Measurements from ENCODE around the gene TUBA4A. TPM values are rescaled to one million over a fixed set of nuclear protein-coding genes. Genes with fewer than 3 reads are reported as not detected.

The TUBA4A gene
- 188 and 197 TPM in 2 replicates for total RNA-seq (2014; rRNA removed; shearing (Covaris generic))

DNA sequence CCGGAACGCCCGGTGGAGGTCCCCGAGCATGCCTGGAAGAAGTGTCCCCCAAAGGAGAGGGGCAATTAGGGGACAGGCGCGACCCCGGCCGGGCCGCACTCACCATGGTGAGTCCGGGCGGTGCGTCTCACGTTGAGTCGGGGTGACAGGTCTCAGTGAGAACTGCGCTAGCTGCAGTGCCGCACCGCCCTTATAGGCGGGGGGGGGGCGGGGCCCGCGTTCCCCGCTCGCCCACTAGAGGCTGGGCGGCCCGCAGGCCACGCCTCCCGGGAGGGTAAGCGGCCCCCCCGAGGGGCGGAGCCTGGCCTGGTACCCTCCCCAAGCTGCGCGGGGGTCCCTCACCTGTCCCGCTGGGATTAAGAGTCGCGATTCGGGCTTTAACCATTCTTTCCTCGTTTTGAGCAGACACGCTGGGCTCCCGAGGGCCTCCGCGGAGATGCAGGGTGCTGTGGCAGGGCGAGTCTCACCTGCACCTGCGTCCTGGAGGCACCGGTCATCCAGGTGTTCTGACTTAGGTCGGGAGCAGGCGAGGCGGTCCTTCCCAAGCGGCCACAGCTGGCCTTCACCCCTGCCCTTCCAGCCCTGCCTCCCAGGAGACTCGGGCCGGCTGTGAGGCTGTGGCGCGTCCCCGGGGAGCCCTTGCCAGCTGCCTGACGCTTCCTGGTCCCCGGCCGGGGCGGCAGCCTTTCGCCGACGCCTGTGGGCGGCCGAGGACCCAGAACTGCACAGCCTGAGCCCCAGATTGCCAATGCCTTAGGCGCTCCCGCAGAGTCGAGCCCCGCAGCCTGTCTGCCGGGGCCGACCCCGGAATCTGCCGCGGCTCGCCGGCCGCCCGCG lies at the start of gene TUBA4A:
Gene TUBA4A (minus strand): TSS at position 166 of the 837 bp plus-strand sequence. CDS start 60 bp downstream, at position 106.
- Histone ChIP-seq H3K27ac (peak within 1 kb of the TSS; percentile 80), H3K4me1 (peaks cover 28% of the 10 kb centered on the region), H3K36me3 (peaks cover 3% of the 10 kb centered on the region), H3K4me3 (peak within 1 kb of the TSS; percentile 68), H3K27me3 (peaks cover 4% of the 10 kb centered on the region; the same call in 1 of the 2 replicates), H3K9me3 (replicated peaks) (no peaks in the 10 kb centered on the region)
- DNase-seq: peak; percentile 83 to 87

DNA sequence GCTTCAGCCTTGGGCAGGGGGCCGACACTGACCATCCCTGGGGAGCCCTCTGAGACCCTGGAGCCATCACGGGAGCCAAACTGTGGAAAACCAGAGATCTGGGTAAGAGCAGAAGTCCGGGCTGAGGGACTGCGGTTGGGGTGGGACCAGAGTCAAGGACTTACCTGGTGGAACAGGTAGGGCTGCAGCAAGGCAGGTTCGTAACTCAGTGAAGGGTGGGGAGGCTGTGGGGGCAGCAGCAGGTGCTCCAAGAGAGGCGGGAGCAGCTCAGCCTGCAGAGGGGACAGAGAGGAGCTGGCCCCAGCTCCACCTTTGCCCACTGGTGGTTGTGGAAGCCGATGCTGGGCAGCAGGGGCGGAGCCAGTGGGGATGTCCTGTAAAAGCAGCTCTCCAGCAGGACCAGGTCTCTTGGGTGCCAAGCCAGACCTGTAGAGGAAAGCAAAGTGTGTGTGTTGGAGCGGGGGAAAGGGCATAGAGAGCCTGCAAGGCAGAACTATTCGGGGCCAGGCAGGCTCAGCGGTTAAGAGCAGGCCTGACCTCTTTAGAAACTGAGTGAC lies 48.8 kb upstream of the TUBA4A start:
- no peak overlapping the region for H3K4me3 ChIP-seq
- H3K9me3 ChIP-seq (replicated peaks): no peaks in the 10 kb centered on the region
- H3K27ac ChIP-seq: no peak overlapping the region
- H3K4me1 ChIP-seq: no peaks in the 10 kb centered on the region
- H3K36me3 ChIP-seq: no peaks in the 10 kb centered on the region
- peaks cover 23% of the 10 kb centered on the region for H3K27me3 ChIP-seq
- no peak for DNase-seq

DNA sequence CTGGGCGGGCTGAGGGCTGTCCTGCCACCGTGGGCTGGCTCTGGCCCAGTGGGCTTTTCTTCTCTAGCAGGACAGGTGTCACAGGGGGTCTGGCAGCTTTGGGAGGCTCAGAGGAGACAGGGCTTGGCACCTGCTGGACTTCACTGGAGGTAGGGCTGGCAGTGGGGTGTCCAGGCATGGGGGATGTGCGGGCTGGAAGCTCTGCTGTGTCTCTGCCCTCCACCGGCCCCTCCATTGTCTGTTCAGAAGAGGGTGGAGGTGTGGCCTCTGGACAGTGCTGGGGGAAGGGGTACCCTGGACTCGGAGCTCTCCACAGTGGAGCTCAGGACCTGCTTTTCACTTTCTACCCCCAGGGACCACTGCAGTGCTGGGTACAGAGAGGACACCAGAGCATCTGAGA lies 46.3 kb upstream of the TUBA4A start:
- H3K27me3 ChIP-seq: peaks cover 23% of the 10 kb centered on the region
- no peak for DNase-seq
- no peaks in the 10 kb centered on the region for H3K36me3 ChIP-seq
- no peaks in the 10 kb centered on the region for H3K4me1 ChIP-seq
- H3K4me3 ChIP-seq: no peak overlapping the region
- no peaks in the 10 kb centered on the region for H3K9me3 ChIP-seq (replicated peaks)
- H3K27ac ChIP-seq: no peak overlapping the region

DNA sequence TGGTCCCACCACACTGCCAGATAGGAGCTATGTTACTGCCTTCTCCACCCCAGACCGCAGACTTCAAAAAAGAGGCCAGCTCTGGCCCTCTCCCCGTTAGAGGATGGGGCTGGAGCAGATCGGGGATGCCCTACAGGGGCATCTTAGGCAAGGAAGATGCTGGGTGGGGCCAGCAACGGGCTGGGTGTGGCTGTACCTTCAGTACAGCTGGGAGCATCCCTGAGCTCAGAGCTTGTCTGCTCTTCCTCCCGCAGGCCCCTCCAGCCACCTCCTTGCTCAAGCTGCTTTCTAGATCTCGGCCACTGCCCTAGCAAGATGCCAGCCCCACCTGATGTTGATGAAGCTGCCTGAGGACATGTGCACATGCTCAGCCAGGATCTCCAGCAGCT lies 45.6 kb upstream of the TUBA4A start:
- H3K27me3 ChIP-seq: peaks cover 23% of the 10 kb centered on the region
- no peaks in the 10 kb centered on the region for H3K4me1 ChIP-seq
- no peak for DNase-seq
- no peaks in the 10 kb centered on the region for H3K9me3 ChIP-seq (replicated peaks)
- no peaks in the 10 kb centered on the region for H3K36me3 ChIP-seq
- no peak overlapping the region for H3K4me3 ChIP-seq
- H3K27ac ChIP-seq: no peak overlapping the region

DNA sequence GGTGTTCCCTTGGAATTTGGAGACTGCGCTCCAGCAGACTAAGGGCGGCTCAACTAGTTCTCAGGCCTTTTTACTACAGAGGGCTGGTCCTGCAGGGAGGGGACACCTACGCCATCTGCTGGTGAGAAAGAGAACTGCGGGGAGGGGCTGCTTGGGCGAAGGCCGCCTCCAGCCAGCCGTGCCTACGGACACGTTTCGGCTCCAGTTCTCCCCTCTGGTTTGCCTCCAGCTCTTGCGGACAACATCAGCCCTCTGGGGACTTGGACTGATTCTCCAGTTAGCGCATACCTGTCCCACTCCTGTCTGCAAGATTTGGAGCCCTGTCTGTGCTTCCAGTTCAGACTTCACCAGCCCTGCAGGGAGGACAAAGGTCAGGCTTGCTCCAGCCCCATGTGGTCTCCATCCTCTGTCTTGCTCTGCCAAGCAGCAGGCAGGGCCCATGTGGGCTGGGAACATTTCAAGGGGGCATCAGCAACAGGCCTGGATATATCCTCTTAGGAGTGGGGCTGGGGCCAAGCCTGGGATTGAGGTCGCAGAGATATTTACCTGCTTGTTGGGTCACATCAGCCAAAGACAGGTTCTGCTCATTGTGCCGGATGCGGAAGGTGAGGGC lies 45.1 kb upstream of the TUBA4A start:
- Histone ChIP-seq H3K27me3 (peaks cover 23% of the 10 kb centered on the region), H3K27ac (no peak overlapping the region), H3K4me3 (no peak overlapping the region), H3K36me3 (no peaks in the 10 kb centered on the region), H3K4me1 (peaks cover 5% of the 10 kb centered on the region), H3K9me3 (replicated peaks) (no peaks in the 10 kb centered on the region)
- peak; percentile 75 to 86 for DNase-seq

DNA sequence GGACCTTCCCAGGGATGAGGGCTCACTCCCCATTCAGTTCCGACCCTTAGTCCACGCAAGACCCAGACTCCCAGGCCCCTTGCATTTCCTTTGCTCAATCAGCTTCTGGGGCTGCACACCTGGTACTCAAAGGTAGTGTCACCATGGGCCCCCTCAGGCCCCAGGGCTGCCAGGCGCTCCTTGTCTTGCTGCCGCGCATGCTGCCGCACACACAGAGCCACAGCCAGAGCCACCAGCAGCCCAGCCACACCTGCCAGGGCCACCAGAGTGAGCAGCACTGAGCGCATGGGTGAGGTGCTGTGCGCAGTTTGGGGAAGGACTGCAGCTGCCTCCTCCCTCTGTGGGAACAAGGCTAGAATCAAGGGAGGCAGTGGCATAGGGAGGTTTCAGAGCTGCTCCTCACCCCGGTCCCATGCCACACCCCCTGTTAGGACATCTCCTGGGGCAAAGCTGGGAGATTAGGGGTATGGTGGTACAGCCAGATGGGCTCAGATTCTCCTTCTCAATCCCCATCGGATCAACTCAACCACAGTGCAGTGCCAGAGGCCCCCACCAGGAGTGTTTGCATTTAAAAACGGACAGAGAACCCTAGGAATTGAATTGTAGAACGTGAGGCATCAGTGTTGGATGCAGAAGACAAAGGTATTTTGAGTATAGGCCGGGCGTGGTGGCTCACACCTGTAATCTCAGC lies 44.2 kb upstream of the TUBA4A start:
- peaks cover 23% of the 10 kb centered on the region for H3K27me3 ChIP-seq
- no peaks in the 10 kb centered on the region for H3K9me3 ChIP-seq (replicated peaks)
- no peak overlapping the region for H3K27ac ChIP-seq
- no peak for DNase-seq
- H3K36me3 ChIP-seq: no peaks in the 10 kb centered on the region
- no peak overlapping the region for H3K4me3 ChIP-seq
- peaks cover 8% of the 10 kb centered on the region for H3K4me1 ChIP-seq

DNA sequence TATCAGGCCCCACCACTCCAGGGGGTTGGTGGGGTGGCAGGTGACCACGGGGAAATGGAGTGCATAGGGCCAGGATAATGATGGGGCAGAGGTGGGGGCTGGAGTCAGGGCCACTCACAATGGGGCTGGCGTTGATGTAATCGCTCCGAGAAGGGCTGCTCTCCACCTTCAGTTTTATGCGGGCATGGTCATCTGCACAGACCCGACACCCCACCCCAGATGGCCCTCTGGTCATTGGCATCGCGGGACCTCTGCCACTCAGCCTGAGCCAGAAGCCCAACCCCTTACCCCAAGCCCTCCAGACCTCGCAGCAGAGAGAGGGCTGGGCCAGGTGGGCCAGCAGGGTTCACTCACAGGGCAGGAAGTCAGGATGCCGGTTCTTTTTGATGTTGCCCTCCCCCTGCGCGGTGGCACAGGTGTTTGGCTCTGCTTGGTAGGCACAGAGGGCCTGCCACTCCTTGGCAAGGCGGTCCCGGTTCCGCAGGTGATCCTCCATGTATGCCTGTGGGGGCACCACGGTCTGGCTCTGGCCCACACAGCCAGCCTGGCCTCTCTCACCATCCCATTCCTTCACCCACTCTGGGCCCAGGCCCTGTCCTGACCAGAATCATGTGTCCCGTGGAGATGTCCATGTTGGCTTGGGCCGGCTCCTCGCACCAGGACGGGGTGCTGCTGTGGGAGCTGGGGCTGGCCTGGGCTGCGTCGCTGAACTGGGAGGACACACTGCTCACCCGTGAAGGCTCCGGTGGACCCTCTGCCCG lies 43.1 kb upstream of the TUBA4A start:
- Histone ChIP-seq H3K4me1 (peaks cover 8% of the 10 kb centered on the region), H3K36me3 (no peaks in the 10 kb centered on the region), H3K27me3 (peaks cover 23% of the 10 kb centered on the region), H3K4me3 (no peak overlapping the region), H3K27ac (no peak overlapping the region), H3K9me3 (replicated peaks) (no peaks in the 10 kb centered on the region)
- DNase-seq: no peak

DNA sequence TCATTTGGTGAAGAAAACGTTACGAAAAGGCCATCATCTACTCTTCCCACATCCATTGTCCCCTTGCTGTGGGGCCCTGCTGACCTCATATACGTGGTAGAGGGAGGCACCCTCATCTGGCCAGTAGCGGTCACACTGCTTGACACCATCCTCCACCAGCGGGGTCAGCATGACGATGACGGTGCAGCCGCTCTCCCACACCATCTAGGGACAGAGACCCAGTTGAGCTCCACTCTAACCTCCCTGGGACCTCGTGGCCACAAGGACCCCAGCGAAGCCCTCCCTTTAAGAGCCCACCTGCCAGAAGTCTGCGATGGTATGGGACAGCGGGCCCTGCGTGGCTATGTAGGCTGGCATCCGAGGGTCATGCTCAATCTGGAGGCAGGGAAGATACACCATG lies 42.4 kb upstream of the TUBA4A start:
- Histone ChIP-seq H3K36me3 (no peaks in the 10 kb centered on the region), H3K4me1 (peaks cover 8% of the 10 kb centered on the region), H3K27me3 (peaks cover 22% of the 10 kb centered on the region), H3K4me3 (no peak overlapping the region), H3K9me3 (replicated peaks) (no peaks in the 10 kb centered on the region), H3K27ac (no peak overlapping the region)
- DNase-seq: no peak

DNA sequence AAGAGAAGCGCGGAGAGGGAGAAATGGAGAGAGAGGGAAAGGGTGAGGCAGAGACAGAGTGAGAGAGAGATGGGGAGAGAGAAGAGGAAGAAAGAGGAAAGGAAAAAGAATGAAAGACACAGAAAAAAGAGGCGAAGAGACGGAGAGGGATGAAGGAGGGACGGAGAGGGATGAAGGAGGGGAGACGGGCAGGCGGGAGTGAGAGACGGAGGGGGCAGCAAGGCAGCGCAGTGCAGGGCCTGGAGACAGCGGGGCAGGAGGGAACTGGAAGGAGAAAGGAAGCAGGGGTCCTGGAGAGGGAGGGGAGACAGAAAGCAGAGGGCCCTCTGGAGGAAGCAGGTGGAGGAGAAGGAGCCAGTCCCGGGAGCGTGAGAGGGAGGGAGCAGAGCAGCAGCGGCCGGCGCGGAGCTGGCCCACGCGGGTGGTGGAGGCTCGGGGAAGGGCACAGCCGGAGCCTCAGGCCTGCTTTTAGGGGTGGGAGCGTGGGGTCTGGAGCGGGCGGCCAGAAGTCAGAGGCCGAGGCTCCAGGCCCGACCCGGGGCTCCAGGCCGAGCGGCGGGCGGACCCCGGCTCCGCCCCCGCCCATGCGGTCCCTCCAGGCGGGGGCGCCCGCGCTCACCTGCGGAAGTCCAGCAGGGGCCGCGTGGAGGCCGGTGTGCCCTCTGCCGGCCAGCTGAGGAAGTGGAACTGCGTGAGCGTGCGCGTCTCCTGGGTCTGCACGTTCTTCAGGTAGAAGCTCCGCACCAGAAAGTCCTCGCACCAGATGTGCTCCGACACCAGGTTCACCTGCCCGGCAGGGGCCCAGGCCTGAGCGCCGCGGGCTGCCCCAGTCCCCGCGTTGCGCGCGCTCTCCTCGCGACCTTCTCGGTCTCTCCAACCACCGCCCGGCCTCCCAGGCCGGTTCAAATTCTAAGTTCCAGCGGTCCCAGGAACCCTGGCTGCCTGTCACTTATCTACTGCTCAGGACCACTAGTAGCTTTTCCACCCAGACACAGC lies 40.9 kb upstream of the TUBA4A start:
- H3K9me3 ChIP-seq (replicated peaks): no peaks in the 10 kb centered on the region
- no peaks in the 10 kb centered on the region for H3K36me3 ChIP-seq
- H3K4me3 ChIP-seq: peak overlapping the region; percentile 67
- peak; percentile 70 to 83 for DNase-seq
- H3K4me1 ChIP-seq: peaks cover 8% of the 10 kb centered on the region
- peaks cover 17% of the 10 kb centered on the region for H3K27me3 ChIP-seq
- peak overlapping the region; percentile 12; the same call in 1 of the 2 replicates for H3K27ac ChIP-seq

DNA sequence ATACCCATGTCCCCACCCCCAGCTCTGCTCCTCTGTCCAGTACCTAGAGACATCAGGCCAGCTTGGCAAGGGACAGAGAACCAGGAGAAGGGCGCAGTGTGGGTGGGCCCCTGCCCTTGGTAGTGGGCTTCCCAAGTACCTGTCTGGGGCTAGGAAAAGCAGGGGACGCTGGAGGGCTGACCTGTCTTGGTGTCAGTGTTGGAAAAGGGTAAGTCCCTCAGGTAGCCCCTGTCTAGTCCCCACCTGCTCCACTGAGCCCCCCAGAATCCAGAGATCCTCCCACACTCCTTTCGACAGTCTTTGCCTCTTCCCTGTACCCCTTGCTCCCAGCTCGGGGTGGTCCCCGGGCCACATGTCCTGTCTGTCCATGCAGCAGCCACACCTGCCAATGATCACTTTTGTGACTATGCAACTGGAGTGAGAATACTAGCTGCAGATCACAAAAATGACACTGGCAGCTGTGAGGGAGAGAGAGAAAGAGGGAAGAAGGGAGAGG lies 40.1 kb upstream of the TUBA4A start:
- Histone ChIP-seq H3K4me3 (peak overlapping the region; percentile 67), H3K27ac (no peak overlapping the region), H3K27me3 (peaks cover 9% of the 10 kb centered on the region), H3K9me3 (replicated peaks) (no peaks in the 10 kb centered on the region), H3K4me1 (peaks cover 8% of the 10 kb centered on the region), H3K36me3 (no peaks in the 10 kb centered on the region)
- DNase-seq: peak; percentile 33 to 62

DNA sequence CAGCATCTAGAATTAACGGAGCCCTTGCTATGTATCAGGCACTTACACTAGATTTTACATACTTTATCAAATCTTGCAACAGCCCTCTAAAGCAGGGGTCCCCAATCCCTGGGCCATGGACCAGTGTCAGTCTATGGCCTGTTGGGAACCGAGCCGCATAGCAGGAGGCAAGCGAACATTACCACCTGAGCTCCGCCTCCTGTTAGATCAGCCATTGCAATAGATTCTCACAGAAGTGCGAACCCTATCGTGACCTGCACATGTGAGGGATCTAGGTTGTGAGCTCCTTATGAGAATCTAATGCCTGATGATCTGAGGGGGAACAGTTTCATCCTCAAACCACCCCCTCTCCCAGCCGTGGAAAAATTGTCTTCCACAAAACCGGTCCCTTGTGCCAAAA lies 38.9 kb upstream of the TUBA4A start:
- DNase-seq: no peak
- H3K27ac ChIP-seq: no peak overlapping the region
- peaks cover 5% of the 10 kb centered on the region; the same call in 1 of the 2 replicates for H3K27me3 ChIP-seq
- no peaks in the 10 kb centered on the region for H3K9me3 ChIP-seq (replicated peaks)
- H3K4me1 ChIP-seq: peaks cover 8% of the 10 kb centered on the region
- H3K4me3 ChIP-seq: no peak overlapping the region
- H3K36me3 ChIP-seq: no peaks in the 10 kb centered on the region

DNA sequence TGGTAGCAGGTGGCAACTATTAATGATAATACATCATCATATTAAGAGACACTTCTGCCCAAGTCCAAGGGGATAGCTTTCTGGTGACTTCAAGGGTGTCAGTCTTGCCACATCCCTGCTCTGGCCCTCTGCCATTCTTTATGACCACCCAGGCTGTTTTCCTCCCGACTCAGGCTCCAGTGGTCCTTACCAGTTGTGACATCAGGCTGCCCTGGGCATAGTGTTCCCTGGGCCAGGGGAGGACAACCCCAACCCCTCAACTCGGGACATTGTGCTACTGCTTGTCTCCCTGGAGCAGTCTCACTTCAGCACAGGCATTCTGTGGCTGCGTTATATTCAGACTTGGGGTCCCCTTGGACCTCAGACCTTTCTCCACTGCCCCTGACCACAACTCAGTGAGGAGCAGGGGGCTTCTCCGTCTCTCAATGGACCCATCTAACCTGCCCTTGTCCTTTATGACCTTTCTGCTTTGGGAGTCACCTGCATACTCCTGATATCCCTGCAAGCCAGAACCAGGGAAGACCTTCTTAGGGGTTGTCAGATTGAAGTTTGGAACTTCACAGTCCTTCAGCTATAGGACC lies 38.3 kb upstream of the TUBA4A start:
- no peaks in the 10 kb centered on the region for H3K36me3 ChIP-seq

DNA sequence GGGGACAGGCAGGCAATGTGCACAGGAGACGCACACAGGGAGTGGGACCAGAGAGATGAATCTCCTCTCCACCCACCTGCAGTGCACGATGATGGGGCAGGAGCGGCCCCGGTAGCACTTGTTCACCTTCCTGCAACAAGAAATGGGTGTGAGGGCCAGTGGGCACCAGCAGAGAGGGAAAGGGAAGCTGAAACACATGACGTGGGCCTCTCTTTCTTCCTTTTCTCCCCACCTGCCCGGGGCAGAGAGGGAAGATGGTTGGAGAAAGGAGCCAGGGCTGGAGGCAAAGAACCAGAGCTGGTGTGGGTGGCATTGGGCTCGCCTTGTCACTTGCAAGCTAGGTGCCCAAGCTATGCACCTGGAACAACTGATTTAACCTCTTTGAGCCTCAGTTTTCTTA lies 37.7 kb upstream of the TUBA4A start:
- no peak for DNase-seq
- H3K36me3 ChIP-seq: no peaks in the 10 kb centered on the region
- no peak overlapping the region for H3K4me3 ChIP-seq
- no peaks in the 10 kb centered on the region for H3K9me3 ChIP-seq (replicated peaks)
- H3K27me3 ChIP-seq: peaks cover 5% of the 10 kb centered on the region; the same call in 1 of the 2 replicates
- H3K4me1 ChIP-seq: peaks cover 8% of the 10 kb centered on the region
- H3K27ac ChIP-seq: no peak overlapping the region

More for the DNA sequence above, 38.3 kb upstream of the TUBA4A start:
- Histone ChIP-seq H3K9me3 (replicated peaks) (no peaks in the 10 kb centered on the region), H3K27me3 (peaks cover 5% of the 10 kb centered on the region; the same call in 1 of the 2 replicates), H3K4me1 (peaks cover 8% of the 10 kb centered on the region), H3K27ac (no peak overlapping the region), H3K4me3 (no peak overlapping the region)
- no peak for DNase-seq
